Measurements from ENCODE around the gene SKA3. TPM values are rescaled to one million over a fixed set of nuclear protein-coding genes. Genes with fewer than 3 reads are reported as not detected.
"Not testable (repeated sequence)": the region's sequence is repeated elsewhere in the genome, so short reads cannot be mapped to it uniquely, and the experiment has no call there.

SKA3 gene
- total RNA-seq, 1 donor from 2014 or later = 29.6 TPM

DNA sequence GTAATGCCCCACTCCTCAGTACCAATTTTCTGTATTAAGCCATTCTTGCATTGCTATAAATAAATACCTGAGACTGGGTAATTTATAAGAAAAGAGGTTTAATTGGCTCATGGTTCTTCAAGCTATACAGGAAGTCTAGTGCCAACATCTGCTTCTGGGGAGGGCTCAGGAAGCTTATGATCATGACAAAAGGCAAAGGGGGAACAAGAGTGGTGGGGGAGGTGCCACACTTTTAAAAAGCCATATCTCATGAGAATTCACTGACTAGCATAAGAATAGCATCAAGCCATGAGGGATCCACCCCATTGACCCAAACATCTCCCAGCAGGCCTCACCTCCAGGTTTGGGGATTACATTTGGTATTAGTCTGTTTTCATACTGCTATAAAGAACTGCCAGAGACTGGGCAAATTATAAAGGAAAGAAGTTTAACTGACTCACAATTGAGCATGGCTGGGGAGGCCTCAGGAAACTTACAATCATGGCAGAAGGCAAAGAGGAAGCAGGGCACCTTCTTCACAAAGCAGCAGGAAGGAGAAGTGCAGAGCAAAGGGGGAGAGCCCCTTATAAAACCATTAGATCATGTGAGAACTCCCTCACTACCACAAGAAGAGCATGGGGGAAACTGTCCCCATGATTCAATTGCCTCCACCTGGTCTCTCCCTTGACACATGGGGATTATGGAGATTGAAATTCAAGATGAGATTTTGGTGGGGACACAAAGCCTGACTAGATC lies 25.3 kb upstream of the SKA3 start:
- H3K4me3 Mint-ChIP-seq (ENCODE audit: low read depth); H3K36me3 Mint-ChIP-seq (ENCODE audit: low read depth); H3K4me1 Mint-ChIP-seq (ENCODE audit: low read depth); H3K27ac Mint-ChIP-seq; DNase-seq (ENCODE audit: low spot score); intact Hi-C loops (cut with micrococcal nuclease): not testable (repeated sequence)
- peaks cover 13% of the 10 kb centered on the region for H3K27me3 Mint-ChIP-seq (ENCODE audit: low read depth)
- H3K9me3 Mint-ChIP-seq = peaks cover 18% of the 10 kb centered on the region

DNA sequence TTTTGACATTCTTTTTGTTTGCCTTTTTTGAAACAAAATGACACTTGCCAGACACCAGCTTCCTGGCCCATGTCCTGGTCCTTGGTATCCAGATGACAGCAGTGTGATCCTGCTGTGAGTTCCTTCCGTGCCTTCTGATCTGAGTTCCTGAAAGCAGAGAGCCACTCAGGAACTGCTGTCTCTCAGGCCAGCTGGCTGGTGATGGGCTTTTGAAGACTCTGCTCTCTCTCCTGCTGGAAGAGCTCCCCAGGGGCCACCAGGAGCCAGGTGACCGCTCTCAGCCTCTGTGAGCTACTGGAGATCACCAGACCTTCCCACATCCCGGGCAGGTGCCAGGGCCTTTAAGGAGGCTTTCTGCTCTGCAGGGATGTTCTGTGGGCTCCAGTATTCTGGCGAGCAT lies 22.0 kb upstream of the SKA3 start:
- intact Hi-C loops (cut with micrococcal nuclease); DNase-seq (ENCODE audit: low spot score); H3K4me1 Mint-ChIP-seq (ENCODE audit: low read depth); H3K27ac Mint-ChIP-seq; H3K36me3 Mint-ChIP-seq (ENCODE audit: low read depth); H3K4me3 Mint-ChIP-seq (ENCODE audit: low read depth): not testable (repeated sequence)
- peaks cover 18% of the 10 kb centered on the region for H3K27me3 Mint-ChIP-seq (ENCODE audit: low read depth)
- H3K9me3 Mint-ChIP-seq = peaks cover 18% of the 10 kb centered on the region

DNA sequence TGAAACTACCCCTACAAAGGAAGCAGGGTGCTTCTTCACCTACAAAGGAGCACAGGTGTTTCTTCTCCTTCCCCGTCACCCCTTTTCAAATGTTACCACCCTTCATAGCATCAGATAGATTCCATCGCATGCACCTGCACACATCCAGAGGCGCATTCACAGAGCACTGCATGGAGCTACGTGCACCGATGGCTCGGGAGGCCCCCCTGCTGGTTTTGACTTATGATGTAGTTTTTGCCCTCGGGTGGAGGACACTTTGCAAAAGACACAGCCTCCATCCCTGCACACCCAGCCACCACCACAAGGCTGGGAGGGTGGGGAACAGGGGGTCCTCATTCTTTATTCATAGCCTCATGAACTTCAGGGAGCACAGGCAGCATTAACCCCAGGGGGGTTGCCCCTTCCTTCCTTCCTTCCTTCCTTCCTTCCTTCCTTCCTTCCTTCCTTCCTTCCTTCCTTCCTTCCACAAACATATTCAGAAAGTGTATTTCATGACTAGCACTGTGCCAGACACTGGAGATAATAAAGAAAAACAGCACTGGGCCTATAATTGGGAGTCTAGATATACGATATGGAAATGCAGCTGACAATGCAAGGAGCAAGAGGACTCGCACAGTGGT lies 21.4 kb upstream of the SKA3 start:
- intact Hi-C loops (cut with micrococcal nuclease); H3K36me3 Mint-ChIP-seq (ENCODE audit: low read depth); H3K4me1 Mint-ChIP-seq (ENCODE audit: low read depth); H3K4me3 Mint-ChIP-seq (ENCODE audit: low read depth); H3K27ac Mint-ChIP-seq; DNase-seq (ENCODE audit: low spot score): not testable (repeated sequence)
- Mint-ChIP-seq H3K9me3 (peaks cover 16% of the 10 kb centered on the region), H3K27me3 (ENCODE audit: low read depth) (peaks cover 14% of the 10 kb centered on the region)

DNA sequence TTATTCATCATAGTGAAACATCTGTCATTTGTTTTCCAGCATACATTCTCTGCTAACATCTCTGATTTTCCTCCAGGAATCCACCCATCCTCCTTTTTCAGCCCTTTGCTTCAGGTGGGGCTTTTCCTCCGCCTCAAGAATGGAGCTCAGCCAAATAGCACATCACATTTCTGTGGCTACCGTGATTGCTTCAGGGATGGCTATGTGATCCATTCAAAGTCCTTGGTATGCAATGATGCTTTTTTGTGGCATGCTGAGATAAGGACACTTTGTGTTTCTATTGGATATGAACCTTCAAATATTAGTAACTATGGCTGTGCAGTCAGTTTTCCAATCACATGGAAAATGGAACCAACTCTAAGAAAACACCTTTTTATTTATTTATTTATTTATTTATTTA lies 18.4 kb upstream of the SKA3 start:
- H3K4me3 Mint-ChIP-seq (ENCODE audit: low read depth); DNase-seq (ENCODE audit: low spot score); H3K36me3 Mint-ChIP-seq (ENCODE audit: low read depth); H3K4me1 Mint-ChIP-seq (ENCODE audit: low read depth); H3K27ac Mint-ChIP-seq; H3K9me3 Mint-ChIP-seq; intact Hi-C loops (cut with micrococcal nuclease): not testable (repeated sequence)
- H3K27me3 Mint-ChIP-seq (ENCODE audit: low read depth) = peaks cover 13% of the 10 kb centered on the region

DNA sequence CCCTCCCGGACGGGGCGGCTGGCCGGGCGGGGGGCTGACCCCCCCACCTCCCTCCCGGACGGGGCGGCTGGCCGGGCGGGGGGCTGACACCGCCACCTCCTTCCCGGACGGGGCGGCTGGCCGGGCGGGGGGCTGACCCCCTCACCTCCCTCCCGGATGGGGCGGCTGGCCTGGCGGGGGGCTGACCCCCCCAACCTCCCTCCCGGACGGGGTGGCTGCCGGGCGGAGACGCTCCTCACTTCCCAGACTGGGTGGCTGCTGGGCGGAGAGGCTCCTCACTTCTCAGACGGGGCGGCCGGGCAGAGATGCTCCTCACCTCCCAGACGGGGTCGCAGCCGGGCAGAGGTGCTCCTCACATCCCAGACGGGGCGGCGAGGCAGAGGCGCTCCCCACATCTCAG lies 10.1 kb upstream of the SKA3 start:
- intact Hi-C loops (cut with micrococcal nuclease); H3K36me3 Mint-ChIP-seq (ENCODE audit: low read depth); H3K9me3 Mint-ChIP-seq; H3K4me3 Mint-ChIP-seq (ENCODE audit: low read depth); H3K4me1 Mint-ChIP-seq (ENCODE audit: low read depth); DNase-seq (ENCODE audit: low spot score); H3K27me3 Mint-ChIP-seq (ENCODE audit: low read depth); H3K27ac Mint-ChIP-seq: not testable (repeated sequence)

DNA sequence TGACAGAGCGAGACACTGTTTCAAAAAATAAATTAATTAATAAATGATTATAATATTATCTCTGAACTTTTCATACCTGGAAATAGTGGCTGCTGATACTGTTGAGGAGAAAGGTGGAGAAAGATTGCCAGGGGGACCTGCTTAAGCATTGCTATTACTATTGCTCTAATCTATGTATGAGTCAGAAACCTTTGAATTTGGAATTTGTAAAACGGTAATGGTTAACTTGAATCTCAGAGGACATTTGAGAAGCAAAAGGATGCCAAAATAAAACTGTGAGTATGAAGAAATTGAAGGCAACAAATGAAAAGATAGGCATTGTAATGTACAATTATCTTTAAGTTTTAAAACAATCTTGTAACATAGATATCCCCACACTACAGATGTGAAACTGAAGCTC lies 5.3 kb upstream of the SKA3 start:
- no peak for DNase-seq (ENCODE audit: low spot score)
- Mint-ChIP-seq H3K27ac (no peak overlapping the region), H3K36me3 (ENCODE audit: low read depth) (peaks cover 19% of the 10 kb centered on the region), H3K9me3 (no peaks in the 10 kb centered on the region), H3K4me1 (ENCODE audit: low read depth) (peaks cover 2% of the 10 kb centered on the region), H3K4me3 (ENCODE audit: low read depth) (no peak overlapping the region), H3K27me3 (ENCODE audit: low read depth) (no peaks in the 10 kb centered on the region)
- intact Hi-C loops (cut with micrococcal nuclease) = loop anchor here (2.0 kb wide), 1 partner anchor 237 kb away; no protein-coding TSS in a partner anchor

DNA sequence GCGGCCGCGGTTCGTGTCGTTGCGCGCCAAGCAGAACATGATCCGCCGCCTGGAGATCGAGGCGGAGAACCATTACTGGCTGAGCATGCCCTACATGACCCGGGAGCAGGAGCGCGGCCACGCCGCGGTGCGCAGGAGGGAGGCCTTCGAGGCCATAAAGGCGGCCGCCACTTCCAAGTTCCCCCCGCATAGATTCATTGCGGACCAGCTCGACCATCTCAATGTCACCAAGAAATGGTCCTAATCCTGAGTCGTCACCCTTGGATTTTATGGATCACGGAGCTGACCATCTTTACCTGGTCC lies 581 bp upstream of the SKA3 start:
- Mint-ChIP-seq H3K9me3 (no peaks in the 10 kb centered on the region), H3K36me3 (ENCODE audit: low read depth) (peaks cover 26% of the 10 kb centered on the region), H3K4me1 (ENCODE audit: low read depth) (peaks cover 17% of the 10 kb centered on the region), H3K4me3 (ENCODE audit: low read depth) (peak overlapping the region; percentile 97), H3K27me3 (ENCODE audit: low read depth) (no peaks in the 10 kb centered on the region), H3K27ac (peak overlapping the region; percentile 95)
- DNase-seq (ENCODE audit: low spot score) = no peak
- intact Hi-C loops (cut with micrococcal nuclease) = loop anchor here (1.0 to 10.0 kb wide), 4 partner anchors 116 to 427 kb away; partner anchors contain the start of genes LATS2, MICU2 and ZDHHC20

DNA sequence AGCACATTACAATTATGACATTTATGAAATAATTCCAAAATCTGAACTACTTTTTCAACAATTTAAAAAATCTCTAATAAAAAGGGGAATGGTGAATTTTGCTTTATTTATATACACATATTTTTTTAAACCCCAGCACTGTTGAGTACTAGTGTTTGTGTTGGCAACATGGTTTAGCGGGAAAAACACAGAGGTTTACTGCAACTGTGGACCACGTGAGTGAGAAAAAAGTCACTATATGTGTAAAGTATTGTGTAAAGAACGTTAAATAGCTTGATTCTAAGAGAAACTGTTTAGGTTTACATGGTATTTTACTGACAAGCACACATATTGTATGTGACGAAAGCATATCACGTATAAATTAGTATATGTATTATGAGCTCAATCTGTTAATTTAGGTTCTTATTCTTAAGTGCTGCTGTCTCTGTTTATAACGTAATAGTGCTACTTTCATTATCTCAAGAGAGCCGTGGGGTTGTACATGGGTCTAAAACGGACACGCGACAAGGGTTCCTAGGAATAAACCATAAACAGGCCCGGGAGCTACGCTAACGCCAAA lies 617 bp downstream of the SKA3 start:
- peaks cover 17% of the 10 kb centered on the region for H3K4me1 Mint-ChIP-seq (ENCODE audit: low read depth)
- H3K36me3 Mint-ChIP-seq (ENCODE audit: low read depth) = peaks cover 34% of the 10 kb centered on the region

DNA sequence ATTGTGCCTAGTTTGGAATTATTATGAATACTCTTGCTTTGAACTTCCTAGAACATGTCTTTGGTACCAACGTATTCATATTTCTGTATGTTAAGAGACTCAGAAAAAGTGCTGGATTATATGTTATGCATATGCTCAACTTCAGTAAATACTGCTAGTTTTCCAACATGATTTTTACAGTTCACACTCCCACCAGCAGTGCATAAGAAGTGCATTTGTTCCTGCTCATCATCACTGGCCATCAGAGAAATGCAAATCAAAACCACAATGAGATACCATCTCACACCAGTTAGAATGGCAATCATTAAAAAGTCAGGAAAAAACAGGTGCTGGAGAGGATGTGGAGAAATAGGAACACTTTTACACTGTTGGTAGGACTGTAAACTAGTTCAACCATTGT lies 2.6 kb downstream of the SKA3 start:
- intact Hi-C loops (cut with micrococcal nuclease) = loop anchor here (10.0 kb wide), 1 partner anchor 121 kb away; no protein-coding TSS in a partner anchor
- H3K27ac Mint-ChIP-seq; H3K9me3 Mint-ChIP-seq; H3K27me3 Mint-ChIP-seq (ENCODE audit: low read depth); H3K4me3 Mint-ChIP-seq (ENCODE audit: low read depth); DNase-seq (ENCODE audit: low spot score): not testable (repeated sequence)
- H3K36me3 Mint-ChIP-seq (ENCODE audit: low read depth) = peaks cover 40% of the 10 kb centered on the region
- peaks cover 17% of the 10 kb centered on the region for H3K4me1 Mint-ChIP-seq (ENCODE audit: low read depth)

More for the DNA sequence above, 617 bp downstream of the SKA3 start:
- no peak for DNase-seq (ENCODE audit: low spot score)
- peak overlapping the region; percentile 97 for H3K4me3 Mint-ChIP-seq (ENCODE audit: low read depth)
- H3K27me3 Mint-ChIP-seq (ENCODE audit: low read depth) = no peaks in the 10 kb centered on the region
- no peaks in the 10 kb centered on the region for H3K9me3 Mint-ChIP-seq
- intact Hi-C loops (cut with micrococcal nuclease) = loop anchor here (1.0 to 10.0 kb wide), 4 partner anchors 115 to 429 kb away; partner anchors contain the start of genes LATS2, MICU2 and ZDHHC20
- H3K27ac Mint-ChIP-seq = peak overlapping the region; percentile 95

DNA sequence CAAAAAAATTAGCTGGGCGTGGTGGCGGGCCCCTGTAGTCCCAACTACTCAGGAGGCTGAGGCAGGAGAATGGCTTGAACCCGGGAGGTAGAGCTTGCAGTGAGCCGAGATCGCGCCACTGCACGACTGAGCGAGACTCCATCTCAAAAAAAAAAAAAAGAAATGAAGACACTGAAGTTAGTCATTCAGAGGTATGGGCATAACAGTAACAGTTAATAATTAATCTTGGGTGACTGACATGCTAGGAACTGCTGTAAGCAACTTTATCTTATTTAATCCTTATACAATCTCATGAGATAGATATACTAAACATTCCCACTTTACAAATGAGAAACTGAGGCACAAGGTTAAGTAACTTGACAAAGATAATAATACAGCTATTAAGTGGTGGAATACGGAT lies 4.9 kb downstream of the SKA3 start:
- Mint-ChIP-seq H3K4me3 (ENCODE audit: low read depth) (no peak overlapping the region), H3K4me1 (ENCODE audit: low read depth) (peaks cover 15% of the 10 kb centered on the region), H3K36me3 (ENCODE audit: low read depth) (peaks cover 34% of the 10 kb centered on the region), H3K27me3 (ENCODE audit: low read depth) (no peaks in the 10 kb centered on the region), H3K27ac (no peak overlapping the region), H3K9me3 (no peaks in the 10 kb centered on the region)
- intact Hi-C loops (cut with micrococcal nuclease) = loop anchor here (10.0 kb wide), 1 partner anchor 123 kb away; no protein-coding TSS in a partner anchor
- no peak for DNase-seq (ENCODE audit: low spot score)

DNA sequence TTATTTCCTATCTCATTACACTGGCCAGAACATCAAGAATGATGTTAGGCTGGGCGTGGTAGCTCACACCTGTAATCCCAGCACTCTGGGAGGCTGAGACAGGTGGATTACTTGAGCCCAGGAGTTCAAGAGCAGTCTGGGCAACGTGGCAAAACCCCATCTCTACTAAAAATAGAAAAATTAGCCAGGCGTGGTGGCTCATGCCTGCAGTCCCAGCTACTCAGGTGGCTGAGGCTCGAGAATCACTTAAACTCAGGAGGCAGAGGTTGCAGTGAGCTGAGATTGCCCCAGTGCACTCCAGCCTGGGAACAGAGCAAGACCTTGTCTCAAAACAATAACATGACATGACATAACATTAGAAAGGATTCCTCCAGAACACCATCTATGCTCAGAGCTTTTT lies 10.7 kb downstream of the SKA3 start:
- intact Hi-C loops (cut with micrococcal nuclease); H3K4me3 Mint-ChIP-seq (ENCODE audit: low read depth); DNase-seq (ENCODE audit: low spot score); H3K4me1 Mint-ChIP-seq (ENCODE audit: low read depth); H3K27me3 Mint-ChIP-seq (ENCODE audit: low read depth); H3K27ac Mint-ChIP-seq; H3K9me3 Mint-ChIP-seq: not testable (repeated sequence)
- peaks cover 27% of the 10 kb centered on the region for H3K36me3 Mint-ChIP-seq (ENCODE audit: low read depth)

DNA sequence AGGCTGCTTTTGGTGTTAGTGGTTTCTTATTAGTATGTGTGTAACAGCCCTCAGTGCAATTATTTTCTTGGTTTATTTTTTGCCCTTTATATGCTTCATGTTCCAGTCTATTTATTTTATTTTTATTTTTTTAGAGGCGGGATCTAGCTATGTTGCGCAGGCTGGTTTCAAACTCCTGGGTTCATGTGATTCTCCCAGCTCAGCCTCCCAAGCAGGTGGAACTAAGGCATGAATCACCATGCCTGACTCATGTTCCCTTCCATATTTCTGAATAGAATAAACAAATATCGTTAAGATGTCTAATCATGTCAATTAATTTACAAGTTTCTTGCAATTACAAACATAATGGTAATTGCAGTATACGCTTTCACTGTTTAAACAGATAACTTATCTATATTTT lies 11.7 kb downstream of the SKA3 start:
- Mint-ChIP-seq H3K27me3 (ENCODE audit: low read depth) (no peaks in the 10 kb centered on the region), H3K36me3 (ENCODE audit: low read depth) (peaks cover 30% of the 10 kb centered on the region), H3K9me3 (no peaks in the 10 kb centered on the region), H3K27ac (no peak overlapping the region), H3K4me3 (ENCODE audit: low read depth) (no peak overlapping the region), H3K4me1 (ENCODE audit: low read depth) (no peaks in the 10 kb centered on the region)
- no peak for DNase-seq (ENCODE audit: low spot score)
- intact Hi-C loops (cut with micrococcal nuclease) = no loop called here

DNA sequence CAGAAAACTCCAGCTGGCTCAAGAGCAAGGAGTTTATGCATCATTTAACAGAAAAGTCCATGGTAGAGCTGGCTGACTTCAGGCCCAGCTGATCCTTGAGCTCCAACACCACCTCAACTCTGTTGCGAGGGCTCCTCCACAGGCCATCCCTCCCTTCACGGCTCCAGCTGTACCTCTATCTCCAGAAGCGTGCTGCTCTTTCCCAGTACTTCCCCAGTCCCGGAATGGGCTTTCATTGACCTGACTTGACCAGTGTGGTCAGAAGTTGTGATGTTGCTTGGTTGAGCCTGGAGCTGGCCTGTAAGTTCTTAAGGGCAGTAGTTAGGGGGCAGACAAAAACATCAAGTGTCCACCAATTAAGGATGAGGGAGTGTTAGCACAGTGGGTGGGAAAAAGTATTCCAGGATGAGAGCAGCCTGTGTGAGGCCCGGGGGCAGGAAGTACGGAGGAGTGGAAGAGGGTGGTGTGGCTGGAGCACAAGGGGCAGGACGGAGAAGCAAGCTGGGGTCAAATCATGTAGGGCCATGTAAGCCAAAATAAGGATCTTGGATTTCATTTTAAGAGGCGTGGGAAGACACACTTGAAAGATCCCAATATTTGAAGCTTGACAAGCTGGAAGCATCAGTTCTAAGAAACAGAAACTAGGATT lies 24.0 kb downstream of the SKA3 start:
- Mint-ChIP-seq H3K36me3 (ENCODE audit: low read depth) (peaks cover 37% of the 10 kb centered on the region), H3K4me1 (ENCODE audit: low read depth) (peaks cover 10% of the 10 kb centered on the region), H3K27me3 (ENCODE audit: low read depth) (no peaks in the 10 kb centered on the region), H3K9me3 (no peaks in the 10 kb centered on the region), H3K4me3 (ENCODE audit: low read depth) (no peak overlapping the region), H3K27ac (no peak overlapping the region)
- intact Hi-C loops (cut with micrococcal nuclease) = no loop called here
- DNase-seq (ENCODE audit: low spot score) = no peak
